ENCODE results near the gene RALGPS1.

RALGPS1 gene

GRCh38 chr9:127148014-127148413, 233.4 kb downstream of the RALGPS1 start:
- DNase-seq (ENCODE audit: low read depth): no peak
- no peak overlapping the region for H3K4me3 ChIP-seq (ENCODE audit: low read length)
- TF ChIP-seq, protein P1, sequence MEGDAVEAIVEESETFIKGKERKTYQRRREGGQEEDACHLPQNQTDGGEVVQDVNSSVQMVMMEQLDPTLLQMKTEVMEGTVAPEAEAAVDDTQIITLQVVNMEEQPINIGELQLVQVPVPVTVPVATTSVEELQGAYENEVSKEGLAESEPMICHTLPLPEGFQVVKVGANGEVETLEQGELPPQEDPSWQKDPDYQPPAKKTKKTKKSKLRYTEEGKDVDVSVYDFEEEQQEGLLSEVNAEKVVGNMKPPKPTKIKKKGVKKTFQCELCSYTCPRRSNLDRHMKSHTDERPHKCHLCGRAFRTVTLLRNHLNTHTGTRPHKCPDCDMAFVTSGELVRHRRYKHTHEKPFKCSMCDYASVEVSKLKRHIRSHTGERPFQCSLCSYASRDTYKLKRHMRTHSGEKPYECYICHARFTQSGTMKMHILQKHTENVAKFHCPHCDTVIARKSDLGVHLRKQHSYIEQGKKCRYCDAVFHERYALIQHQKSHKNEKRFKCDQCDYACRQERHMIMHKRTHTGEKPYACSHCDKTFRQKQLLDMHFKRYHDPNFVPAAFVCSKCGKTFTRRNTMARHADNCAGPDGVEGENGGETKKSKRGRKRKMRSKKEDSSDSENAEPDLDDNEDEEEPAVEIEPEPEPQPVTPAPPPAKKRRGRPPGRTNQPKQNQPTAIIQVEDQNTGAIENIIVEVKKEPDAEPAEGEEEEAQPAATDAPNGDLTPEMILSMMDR (conservative IDR thresholded peaks at IDR 0.05; ENCODE audit: low read length): no peak

- DNase-seq (ENCODE audit: low read depth): no peak
- H3K4me3 ChIP-seq (ENCODE audit: low read length): no peak overlapping the region
- TF ChIP-seq, protein P1 (conservative IDR thresholded peaks at IDR 0.05; ENCODE audit: low read length): no peak
Observed at GRCh38 chr9:127149010-127149409, 234.4 kb downstream of the RALGPS1 start.

- TF ChIP-seq, protein P1 (conservative IDR thresholded peaks at IDR 0.05; ENCODE audit: low read length): no peak
- DNase-seq (ENCODE audit: low read depth): peak; percentile 26
- H3K4me3 ChIP-seq (ENCODE audit: low read length): no peak overlapping the region
Observed at GRCh38 chr9:127149463-127150390, 235.1 kb downstream of the RALGPS1 start.

DNA sequence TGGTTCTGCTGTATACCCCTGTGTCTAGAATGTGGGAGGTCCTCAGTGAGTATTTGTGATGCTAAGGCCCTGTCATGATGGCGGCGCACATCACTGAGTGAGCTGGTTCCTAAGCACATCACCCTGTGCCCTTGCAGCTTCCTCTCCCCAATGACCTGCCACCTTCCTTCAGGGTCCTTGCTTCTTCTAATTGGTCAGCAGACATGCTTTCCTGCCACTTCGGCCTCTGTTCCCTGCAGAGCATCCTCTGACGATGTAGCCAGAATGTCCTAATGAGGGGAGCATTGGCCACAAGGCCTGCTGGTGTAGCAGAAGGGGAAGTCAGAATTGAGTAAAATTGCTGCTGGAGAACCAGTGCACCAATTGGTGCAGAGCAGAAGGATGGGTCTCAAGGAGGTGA, 238.9 kb downstream of the RALGPS1 start:
- H3K4me3 ChIP-seq (ENCODE audit: low read length): no peak overlapping the region
- TF ChIP-seq, protein P1 (conservative IDR thresholded peaks at IDR 0.05; ENCODE audit: low read length): no peak
- DNase-seq (ENCODE audit: low read depth): no peak

DNA sequence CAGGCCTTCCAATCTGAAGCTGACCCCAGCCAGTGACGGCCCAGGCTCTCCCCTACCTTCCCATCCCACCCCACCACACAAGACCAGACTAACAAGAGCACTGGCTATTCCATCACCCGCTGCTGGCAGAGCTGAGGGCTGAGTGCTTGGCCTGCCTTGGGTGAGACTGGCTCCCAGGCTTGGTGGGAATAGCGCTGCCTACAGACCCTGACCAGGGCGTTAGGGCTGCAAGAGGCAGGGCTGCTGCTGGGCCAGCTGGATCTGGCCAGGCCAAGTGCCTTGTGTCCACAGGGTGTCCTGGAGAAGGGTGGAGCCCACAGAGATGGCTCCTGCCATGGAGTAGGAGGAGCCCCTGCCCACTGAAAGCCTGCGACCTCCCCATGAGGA, 239.4 kb downstream of the RALGPS1 start:
- no peak overlapping the region for H3K4me3 ChIP-seq (ENCODE audit: low read length)
- TF ChIP-seq, protein P1 (conservative IDR thresholded peaks at IDR 0.05; ENCODE audit: low read length): no peak
- DNase-seq (ENCODE audit: low read depth): no peak

DNA sequence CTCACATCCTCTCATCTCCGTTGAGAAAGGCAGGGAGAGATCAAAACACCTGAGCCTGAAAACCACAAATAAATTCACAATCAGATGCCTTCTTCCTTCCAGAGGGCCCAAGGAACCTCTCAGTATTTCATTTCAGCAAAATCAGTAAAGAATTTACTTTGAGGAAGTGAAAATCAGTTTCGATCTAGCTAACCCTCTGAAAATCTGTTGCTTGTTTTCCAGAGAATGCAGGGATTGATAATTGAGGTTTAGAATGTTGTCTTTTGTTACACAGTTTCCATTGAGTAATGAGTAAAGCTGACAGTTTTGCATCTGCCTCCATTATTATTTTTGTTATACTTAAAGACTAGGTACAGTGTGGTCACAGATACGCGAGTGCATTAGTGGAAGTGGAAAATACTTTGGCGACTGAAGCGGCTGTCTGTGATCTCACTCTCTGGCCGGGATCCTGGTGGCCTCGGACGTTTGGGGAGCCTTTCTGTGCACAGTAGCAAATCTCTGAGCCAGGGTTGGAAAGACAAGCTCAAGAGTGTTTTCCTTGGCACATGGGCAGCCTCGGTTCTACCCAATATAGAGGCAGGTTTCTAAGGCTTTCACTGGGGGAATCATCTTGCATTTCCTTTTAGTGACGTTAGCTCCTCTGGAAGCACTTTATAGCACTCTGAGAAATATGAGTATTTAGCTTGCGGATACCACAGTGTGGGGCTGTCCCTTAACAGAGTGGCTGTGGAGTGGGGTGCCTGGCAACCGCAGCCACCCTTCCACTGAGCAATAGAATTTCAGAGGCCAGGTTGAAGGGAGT, 240.0 kb downstream of the RALGPS1 start:
- TF ChIP-seq, protein P1 (conservative IDR thresholded peaks at IDR 0.05; ENCODE audit: low read length): no peak
- peak; percentile 73 for DNase-seq (ENCODE audit: low read depth)
- H3K4me3 ChIP-seq (ENCODE audit: low read length): peak overlapping the region; percentile 0
